Adrenal gland (tissue), 12 donors: ENCODE data around the gene PI4KB. TPM values are rescaled to one million over a fixed set of nuclear protein-coding genes. Genes with fewer than 3 reads are reported as not detected.

Source experiments
- DNase-seq, 7 donors: peaks; one replicate each; pipeline ENCODE4 v3.0.0-alpha.2; 2019 to 2020
- H3K27ac ChIP-seq, 5 donors: fragments of 200-600 bp; sonication (generic) in 4 of 5; 1 replicate in 3 of 5; 2 replicates in 2 of 5; pipeline versions ENCODE4 v1.5.1 to v1.8.0; 2016 to 2020; ENCODE audit warnings: mild to moderate bottlenecking in 1 of 5
- H3K27me3 ChIP-seq: fragments of 200-600 bp; 2 replicates; pipeline ENCODE4 v1.8.0; 2021
- H3K36me3 ChIP-seq, 2 donors: fragments of 200-600 bp; replicated peaks in 1 of 2; 1 replicate in 1 of 2; 2 replicates in 1 of 2; pipeline versions ENCODE4 v1.5.1 to v1.8.0; 2018 to 2022
- H3K4me1 ChIP-seq, 2 donors: fragments of 200-600 bp; replicated peaks in 1 of 2; 1 replicate in 1 of 2; 2 replicates in 1 of 2; pipeline versions ENCODE4 v1.5.1 to v1.8.0; 2018 to 2021
- H3K4me3 ChIP-seq, 4 donors: fragments of 200-600 bp; sonication (generic) in 3 of 4; one replicate each; pipeline ENCODE4 v1.5.1; 2016 to 2018
- H3K9me3 ChIP-seq, 3 donors: fragments of 200-600 bp; sonication (generic) in 1 of 3; replicated peaks in 1 of 3; 1 replicate in 2 of 3; 2 replicates in 1 of 3; pipeline versions ENCODE4 v1.5.1 to v1.8.0; 2016 to 2021
- CTCF ChIP-seq, 6 experiments: fragments of 450-650 bp in 4 of 6; fragments of 200-600 bp in 2 of 6; sonication (generic) in 1 of 6; IDR thresholded peaks; 1 replicate in 5 of 6; 2 replicates in 1 of 6; pipeline versions ENCODE4 v1.5.1 to v1.8.0; 2016 to 2021; ENCODE audit warnings: antibody characterized with exemption in 6 of 6, mild to moderate bottlenecking in 2 of 6, moderate library complexity in 1 of 6
- POLR2A ChIP-seq, 2 donors: fragments of 450-650 bp; IDR thresholded peaks; one replicate each; pipeline ENCODE4 v1.6.1; 2017; ENCODE audit warnings: antibody characterized with exemption in 2 of 2, mild to moderate bottlenecking in 2 of 2, moderate library complexity in 1 of 2
- WGBS, 4 donors: extraction: QIAGEN DNeasy Blood & Tissue Kit in 2 of 4; methylation state at CpG; one replicate each; pipeline versions ENCODE4 v1.1.5 to v1.1.7; 2013 to 2017; 5-methylcytosine and 5-hydroxymethylcytosine counted together
- intact Hi-C, 2 donors: fragments of 100-400 bp; cut with DNase I; formaldehyde crosslinking; loops; one replicate each; pipeline versions ENCODE4 v1.14.1 to v1.15.0; 2022 to 2023
- polyA plus RNA-seq, 3 donors: library from polyadenylated mRNA; stranded (reverse); fragments of 200-250 nt in 2 of 3; fragments of 350-450 nt in 1 of 3; fragmentation: Illumina TruSeq in 1 of 3; extraction: RNeasy Lipid Tissue Mini Kit (QIAGEN cat#74804) in 1 of 3; gene quantifications; one replicate each; pipeline ENCODE4 v1.2.3, GENCODE V29; 2013 to 2014
- total RNA-seq, 9 donors: library from RNA; depleted of rRNA in 4 of 9; stranded (reverse); fragments of >200 nt in 4 of 9; fragments of 120-200 nt in 1 of 9; fragmentation: NEBNext Ultra II Directional in 1 of 9; extraction: Animal tissue kit (Norgen Biotek cat#: 25700) in 1 of 9; gene quantifications; one replicate each; pipeline versions ENCODE4 v1.1.0 to v1.2.4, GENCODE V29; 2013 to 2023
- donor health status: healthy with polysubstance abuse.
- donor health status: Bipolar disorder and iron deficiency.
- donor health status: DM: yes; HTN: yes; CAD: no.
- donor health status: DM: no; HTN: no; CAD: no.
- donor health status: DM: no; HTN: no; CAD: no.
- donor health status: DM: yes; HTN: yes; CAD: no.

Gene PI4KB
- total and polyA plus RNA-seq, 12 donors, result 30.8 to 83.5 (median 63.2) TPM

GRCh38 chr1:151340870-151341754 is 13.9 kb upstream of the PI4KB start:
- H3K27ac ChIP-seq, result peak overlapping the region in 2 of 5 donors; percentile 42
- H3K4me3 ChIP-seq, result no peak overlapping the region
- H3K9me3 ChIP-seq, result no peaks in the 10 kb centered on the region
- H3K36me3 ChIP-seq, result peaks cover 0 to 29% of the 10 kb centered on the region in 2 donors
- intact Hi-C loops, result loop anchor here (5.0 kb wide), 2 partner anchors 39 to 44 kb away; no protein-coding TSS in a partner anchor
- H3K4me1 ChIP-seq, result peaks cover 4 to 5% of the 10 kb centered on the region in 2 donors
- TF ChIP-seq CTCF (IDR thresholded peaks at IDR 0.05) (peak; percentile 62 to 88 (median 76)), POLR2A (IDR thresholded peaks at IDR 0.05) (no peak)
- 29 to 35% (median 31%) methylated on average over 7 of the region's 7 CpGs for WGBS, 4 donors
- H3K27me3 ChIP-seq, result no peaks in the 10 kb centered on the region
- peak in 6 of 7 donors; percentile 38 to 64 (median 61) for DNase-seq

DNA sequence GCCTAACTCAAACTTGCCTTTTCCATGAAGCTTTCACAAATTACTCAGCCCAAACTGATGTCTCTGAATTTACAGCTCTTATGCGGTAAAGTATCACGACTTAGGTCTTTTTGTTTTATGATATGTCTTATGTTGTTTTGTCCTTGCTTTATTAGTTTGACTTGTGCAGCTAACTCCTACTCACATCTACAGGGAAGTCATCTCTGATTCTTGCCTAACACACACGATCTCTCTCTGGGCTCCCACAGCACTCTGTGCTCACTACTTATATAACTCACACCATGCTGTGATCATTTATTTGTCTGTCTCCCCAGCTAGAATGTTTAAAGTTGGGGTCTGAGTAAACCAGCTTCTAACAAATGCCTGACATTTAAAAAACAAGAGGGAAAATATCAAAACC is 9.3 kb upstream of the PI4KB start:
- no peaks in the 10 kb centered on the region for H3K9me3 ChIP-seq
- 87 to 93% (median 90%) methylated on average over 3 of the region's 3 CpGs for WGBS, 4 donors
- H3K27me3 ChIP-seq, result no peaks in the 10 kb centered on the region
- intact Hi-C loops, result no loop called here
- H3K4me1 ChIP-seq, result no peaks in the 10 kb centered on the region
- DNase-seq, result no peak
- no peaks in the 10 kb centered on the region for H3K36me3 ChIP-seq
- no peak overlapping the region for H3K4me3 ChIP-seq
- no peak overlapping the region for H3K27ac ChIP-seq
- TF ChIP-seq CTCF (IDR thresholded peaks at IDR 0.05) (no peak), POLR2A (IDR thresholded peaks at IDR 0.05) (no peak)

GRCh38 chr1:151334822-151335221 is 7.6 kb upstream of the PI4KB start:
- Histone ChIP-seq H3K27me3 (no peaks in the 10 kb centered on the region), H3K36me3 (no peaks in the 10 kb centered on the region), H3K4me3 (no peak overlapping the region), H3K9me3 (no peaks in the 10 kb centered on the region), H3K27ac (no peak overlapping the region), H3K4me1 (no peaks in the 10 kb centered on the region)
- no peak for TF ChIP-seq POLR2A (IDR thresholded peaks at IDR 0.05)
- TF ChIP-seq CTCF (IDR thresholded peaks at IDR 0.05), result no peak
- WGBS, 4 donors, result 80 to 85% (median 82%) methylated on average over 5 of the region's 5 CpGs
- intact Hi-C loops, result no loop called here
- no peak for DNase-seq

GRCh38 chr1:151327903-151328674 is 873 bp upstream of the PI4KB start:
- H3K4me3 ChIP-seq, result peak overlapping the region in 2 of 4 donors; percentile 69 to 82
- H3K27me3 ChIP-seq, result no peaks in the 10 kb centered on the region
- DNase-seq, result peak in 6 of 7 donors; percentile 38 to 63 (median 43)
- TF ChIP-seq POLR2A (IDR thresholded peaks at IDR 0.05), result no peak
- no peak for TF ChIP-seq CTCF (IDR thresholded peaks at IDR 0.05)
- intact Hi-C loops, result no loop called here
- peaks cover 0 to 13% of the 10 kb centered on the region in 2 donors for H3K36me3 ChIP-seq
- H3K27ac ChIP-seq, result peak overlapping the region; percentile 82 to 98 (median 92)
- no peaks in the 10 kb centered on the region for H3K9me3 ChIP-seq
- H3K4me1 ChIP-seq, result peaks cover 26 to 31% of the 10 kb centered on the region in 2 donors
- 19 to 20% (median 20%) methylated on average over 29 to 34 of the region's 34 CpGs for WGBS, 4 donors
